HCT116 (cell line): Measurements from ENCODE around the gene EXOC6B.

Experiments used
- ATF3 ChIP-seq: IDR thresholded peaks from 2 replicates; pipeline ENCODE4 v1.6.1; 2012
- CTCF ChIP-seq, 3 experiments: fragments of 200-600 bp in 1 of 3; sonication (generic) in 1 of 3; IDR thresholded peaks in 2 of 3; conservative IDR thresholded peaks in 1 of 3; 2 replicates each; pipeline ENCODE4 v1.5.1; 2012 to 2017; ENCODE audit warnings: low read depth in 2 of 3, low read length in 2 of 3, antibody characterized with exemption in 1 of 3, borderline replicate concordance in 1 of 3, control low read depth in 1 of 3, mild to moderate bottlenecking in 1 of 3, mixed read lengths in 1 of 3, mixed run types in 1 of 3, moderate library complexity in 1 of 3; ENCODE audit not compliant: insufficient read depth in 1 of 3
- EGR1 ChIP-seq: IDR thresholded peaks from 2 replicates; pipeline ENCODE4 v1.6.1; 2012; ENCODE audit warnings: low read depth
- EZH2 ChIP-seq: fragments of 200-600 bp; sonication (generic); IDR thresholded peaks from 2 replicates; pipeline ENCODE4 v1.6.1; 2017; ENCODE audit warnings: antibody characterized with exemption, mixed run types
- POLR2A ChIP-seq: IDR thresholded peaks from 2 replicates; pipeline ENCODE4 v1.7.0; 2011; ENCODE audit warnings: borderline replicate concordance; ENCODE audit not compliant: insufficient read depth, insufficient read length; ENCODE audit errors: extremely low read depth
- POLR2AphosphoS5 ChIP-seq: IDR thresholded peaks from 2 replicates; pipeline ENCODE4 v1.6.1; 2011; ENCODE audit warnings: mild to moderate bottlenecking, low read depth, low read length, moderate library complexity
- RAD21 ChIP-seq: IDR thresholded peaks from 2 replicates; pipeline ENCODE4 v1.6.1; 2012; ENCODE audit warnings: low read depth, mild to moderate bottlenecking
- REST ChIP-seq: IDR thresholded peaks from 2 replicates; pipeline ENCODE4 v1.6.1; 2012; ENCODE audit warnings: low read depth
- SIN3A ChIP-seq: IDR thresholded peaks from 2 replicates; pipeline ENCODE4 v1.6.1; 2012; ENCODE audit warnings: low read depth
- SRF ChIP-seq: IDR thresholded peaks from 2 replicates; pipeline ENCODE4 v1.6.1; 2012; ENCODE audit warnings: low read depth
- TCF7L2 ChIP-seq: IDR thresholded peaks from 2 replicates; pipeline ENCODE4 v1.7.0; 2011; ENCODE audit warnings: borderline replicate concordance, inconsistent platforms; ENCODE audit not compliant: insufficient read depth, insufficient read length; ENCODE audit errors: extremely low read depth
- YY1 ChIP-seq: IDR thresholded peaks from 2 replicates; pipeline ENCODE4 v1.6.1; 2011; ENCODE audit warnings: low read length, low read depth, moderate library complexity, mild to moderate bottlenecking; ENCODE audit not compliant: insufficient replicate concordance; ENCODE audit errors: extremely low read depth
- ZBTB33 ChIP-seq: IDR thresholded peaks from 2 replicates; pipeline ENCODE4 v1.6.1; 2011; ENCODE audit warnings: mild to moderate bottlenecking, low read length, moderate library complexity; ENCODE audit not compliant: insufficient replicate concordance; ENCODE audit errors: extremely low read depth

GRCh38 chr2:72415241-72415661 is 410.6 kb downstream of the EXOC6B start:
- no peak for TF ChIP-seq YY1
- no peak for TF ChIP-seq CTCF (IDR thresholded peaks at IDR 0.05 in 2 of 3, conservative IDR thresholded peaks at IDR 0.05 in 1 of 3; ENCODE audit: borderline replicate concordance in 1 of 3, insufficient read depth in 1 of 3, low read depth in 2 of 3, low read length in 2 of 3)
- TF ChIP-seq REST, result no peak
- TF ChIP-seq POLR2A, result no peak
- TF ChIP-seq POLR2AphosphoS5, result no peak
- TF ChIP-seq EGR1, result no peak
- TF ChIP-seq SIN3A, result no peak
- no peak for TF ChIP-seq ATF3
- TF ChIP-seq EZH2, result no peak
- TF ChIP-seq RAD21, result no peak
- TF ChIP-seq ZBTB33, result no peak
- TF ChIP-seq SRF, result no peak
- no peak for TF ChIP-seq TCF7L2
